ENCODE results near the gene TMEM213. TPM values are rescaled to one million over a fixed set of nuclear protein-coding genes. Genes with fewer than 3 reads are reported as not detected.

The TMEM213 gene
- total RNA-seq, 1 donor from 2014 or later: not detected

GRCh38 chr7:138821912-138822311 is 24.1 kb downstream of the TMEM213 start:
- Histone ChIP-seq H3K79me2 (ENCODE audit: low read depth) (no peaks in the 10 kb centered on the region), H3K27me3 (no peaks in the 10 kb centered on the region), H3K9ac (no peak overlapping the region), H3K4me2 (no peak overlapping the region), H4K20me1 (ENCODE audit: low read depth) (no peaks in the 10 kb centered on the region), H3K27ac (no peak overlapping the region), H3K4me1 (no peaks in the 10 kb centered on the region), H3K9me3 (ENCODE audit: low read depth) (no peaks in the 10 kb centered on the region), H3K36me3 (no peaks in the 10 kb centered on the region), H2AFZ (replicated peaks) (no peak overlapping the region), H3F3A (ENCODE audit: low read depth) (no peaks in the 10 kb centered on the region), H3K4me3 (no peak overlapping the region)
- H3K4me3 Mint-ChIP-seq: no peak overlapping the region
- peaks cover 10% of the 10 kb centered on the region for H3K9me3 Mint-ChIP-seq
- H3K36me3 Mint-ChIP-seq: peaks cover 2% of the 10 kb centered on the region
- H3K27ac Mint-ChIP-seq: no peak overlapping the region
- peaks cover 3% of the 10 kb centered on the region for H3K27me3 Mint-ChIP-seq (ENCODE audit: insufficient read depth, low read depth)
- H3K4me1 Mint-ChIP-seq: no peaks in the 10 kb centered on the region
- no peak for DNase-seq (ENCODE audit: low spot score)
- TF ChIP-seq EZH2 (IDR thresholded peaks at IDR 0.05) (no peak), CTCF (IDR thresholded peaks at IDR 0.05) (no peak), EZH2phosphoT487 (IDR thresholded peaks at IDR 0.05) (no peak)

- no peak overlapping the region for H3K4me3 ChIP-seq
- no peak overlapping the region for H3K27ac ChIP-seq
- H4K20me1 ChIP-seq (ENCODE audit: low read depth): no peaks in the 10 kb centered on the region
- no peaks in the 10 kb centered on the region for H3K79me2 ChIP-seq (ENCODE audit: low read depth)
- H3K9me3 Mint-ChIP-seq: peaks cover 13% of the 10 kb centered on the region
- no peak overlapping the region for H3K9ac ChIP-seq
- no peak overlapping the region for H3K27ac Mint-ChIP-seq
- no peak overlapping the region for H3K4me3 Mint-ChIP-seq
- no peaks in the 10 kb centered on the region for H3K27me3 ChIP-seq
- no peaks in the 10 kb centered on the region for H3F3A ChIP-seq (ENCODE audit: low read depth)
- H3K4me2 ChIP-seq: no peak overlapping the region
- H3K36me3 Mint-ChIP-seq: peaks cover 2% of the 10 kb centered on the region
- H3K27me3 Mint-ChIP-seq (ENCODE audit: insufficient read depth, low read depth): peaks cover 3% of the 10 kb centered on the region
- H3K4me1 ChIP-seq: no peaks in the 10 kb centered on the region
- H3K4me1 Mint-ChIP-seq: no peaks in the 10 kb centered on the region
- no peaks in the 10 kb centered on the region for H3K9me3 ChIP-seq (ENCODE audit: low read depth)
- TF ChIP-seq CTCF (IDR thresholded peaks at IDR 0.05) (no peak), EZH2phosphoT487 (IDR thresholded peaks at IDR 0.05) (no peak), EZH2 (IDR thresholded peaks at IDR 0.05) (no peak)
- no peaks in the 10 kb centered on the region for H3K36me3 ChIP-seq
- DNase-seq (ENCODE audit: low spot score): no peak
- no peak overlapping the region for H2AFZ ChIP-seq (replicated peaks)
Measured at GRCh38 chr7:138822867-138823535, 25.2 kb downstream of the TMEM213 start.

- H3K9me3 ChIP-seq (ENCODE audit: low read depth): no peaks in the 10 kb centered on the region
- H3K27ac ChIP-seq: no peak overlapping the region
- no peak overlapping the region for H3K4me3 Mint-ChIP-seq
- H3F3A ChIP-seq (ENCODE audit: low read depth): no peaks in the 10 kb centered on the region
- no peak for DNase-seq (ENCODE audit: low spot score)
- no peaks in the 10 kb centered on the region for H3K27me3 ChIP-seq
- no peak overlapping the region for H2AFZ ChIP-seq (replicated peaks)
- no peak overlapping the region for H3K27ac Mint-ChIP-seq
- peaks cover 2% of the 10 kb centered on the region for H3K36me3 Mint-ChIP-seq
- no peaks in the 10 kb centered on the region for H3K36me3 ChIP-seq
- H3K4me1 ChIP-seq: no peaks in the 10 kb centered on the region
- no peak overlapping the region for H3K4me3 ChIP-seq
- no peaks in the 10 kb centered on the region for H4K20me1 ChIP-seq (ENCODE audit: low read depth)
- TF ChIP-seq EZH2 (IDR thresholded peaks at IDR 0.05): no peak
- no peak for TF ChIP-seq EZH2phosphoT487 (IDR thresholded peaks at IDR 0.05)
- no peak for TF ChIP-seq CTCF (IDR thresholded peaks at IDR 0.05)
- H3K9ac ChIP-seq: no peak overlapping the region
- no peak overlapping the region for H3K4me2 ChIP-seq
- no peaks in the 10 kb centered on the region for H3K79me2 ChIP-seq (ENCODE audit: low read depth)
- peaks cover 3% of the 10 kb centered on the region for H3K27me3 Mint-ChIP-seq (ENCODE audit: insufficient read depth, low read depth)
- peaks cover 15% of the 10 kb centered on the region for H3K9me3 Mint-ChIP-seq
- no peaks in the 10 kb centered on the region for H3K4me1 Mint-ChIP-seq
Measured at GRCh38 chr7:138825049-138825721, 27.4 kb downstream of the TMEM213 start.

Measured in neural progenitor cell (in vitro differentiated cells).